A673 (cell line): ENCODE data around the gene NAALADL2.

Experiments
- EZH2 ChIP-seq: fragments of 200-600 bp; sonication (generic); IDR thresholded peaks from 2 replicates; pipeline ENCODE4 v1.6.1; 2017; ENCODE audit warnings: borderline replicate concordance, low read depth, mild to moderate bottlenecking, mixed read lengths, antibody characterized with exemption, low read length; ENCODE audit not compliant: poor library complexity, severe bottlenecking
- TF ChIP-seq, protein P1 (sequence below): fragments of 300-800, 200-600 bp; sonication (generic); conservative IDR thresholded peaks from 2 replicates; pipeline ENCODE4 v1.5.1; 2017; ENCODE audit warnings: low read depth, mild to moderate bottlenecking, antibody characterized with exemption, low read length, moderate library complexity, mixed read lengths

- TF ChIP-seq, protein P1, sequence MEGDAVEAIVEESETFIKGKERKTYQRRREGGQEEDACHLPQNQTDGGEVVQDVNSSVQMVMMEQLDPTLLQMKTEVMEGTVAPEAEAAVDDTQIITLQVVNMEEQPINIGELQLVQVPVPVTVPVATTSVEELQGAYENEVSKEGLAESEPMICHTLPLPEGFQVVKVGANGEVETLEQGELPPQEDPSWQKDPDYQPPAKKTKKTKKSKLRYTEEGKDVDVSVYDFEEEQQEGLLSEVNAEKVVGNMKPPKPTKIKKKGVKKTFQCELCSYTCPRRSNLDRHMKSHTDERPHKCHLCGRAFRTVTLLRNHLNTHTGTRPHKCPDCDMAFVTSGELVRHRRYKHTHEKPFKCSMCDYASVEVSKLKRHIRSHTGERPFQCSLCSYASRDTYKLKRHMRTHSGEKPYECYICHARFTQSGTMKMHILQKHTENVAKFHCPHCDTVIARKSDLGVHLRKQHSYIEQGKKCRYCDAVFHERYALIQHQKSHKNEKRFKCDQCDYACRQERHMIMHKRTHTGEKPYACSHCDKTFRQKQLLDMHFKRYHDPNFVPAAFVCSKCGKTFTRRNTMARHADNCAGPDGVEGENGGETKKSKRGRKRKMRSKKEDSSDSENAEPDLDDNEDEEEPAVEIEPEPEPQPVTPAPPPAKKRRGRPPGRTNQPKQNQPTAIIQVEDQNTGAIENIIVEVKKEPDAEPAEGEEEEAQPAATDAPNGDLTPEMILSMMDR: no peak
- TF ChIP-seq EZH2: no peak
Measured at GRCh38 chr3:175384569-175384968, 525.4 kb downstream of the NAALADL2 start.
